ENCODE data around the gene PSIP1.
"Not testable (repeated sequence)": the region's sequence is repeated elsewhere in the genome, so short reads cannot be mapped to it uniquely, and the experiment has no call there.

PSIP1 gene

GRCh38 chr9:15501179-15501578 lies 9.6 kb downstream of the PSIP1 start:
- no peak for DNase-seq

- no peak for DNase-seq
Measured at GRCh38 chr9:15499139-15499538, 11.6 kb downstream of the PSIP1 start.

GRCh38 chr9:15498246-15498995 lies 12.3 kb downstream of the PSIP1 start:
- no peak for DNase-seq

- DNase-seq, result no peak
Measured at GRCh38 chr9:15492485-15493150, 18.2 kb downstream of the PSIP1 start.

GRCh38 chr9:15491950-15492349 lies 18.8 kb downstream of the PSIP1 start:
- no peak for DNase-seq

GRCh38 chr9:15485836-15486666 lies 24.7 kb downstream of the PSIP1 start:
- no peak for DNase-seq

GRCh38 chr9:15484802-15485201 lies 26.0 kb downstream of the PSIP1 start:
- no peak for DNase-seq

GRCh38 chr9:15482146-15482545 lies 28.6 kb downstream of the PSIP1 start:
- DNase-seq, result no peak

GRCh38 chr9:15480028-15480427 lies 30.7 kb downstream of the PSIP1 start:
- no peak for DNase-seq

GRCh38 chr9:15475923-15476536 lies 34.7 kb downstream of the PSIP1 start:
- no peak for DNase-seq

GRCh38 chr9:15469862-15470261 lies 40.9 kb downstream of the PSIP1 start:
- DNase-seq, result no peak

- no peak for DNase-seq
Measured at GRCh38 chr9:15469406-15469805, 41.4 kb downstream of the PSIP1 start.

- peak; percentile 26 for DNase-seq
Measured at GRCh38 chr9:15468145-15468544, 42.6 kb downstream of the PSIP1 start.

- no peak for DNase-seq
Measured at GRCh38 chr9:15461601-15462000, 49.2 kb downstream of the PSIP1 start.

- no peak for DNase-seq
Measured at GRCh38 chr9:15461056-15461455, 49.7 kb downstream of the PSIP1 start.

GRCh38 chr9:15453956-15454355 lies 56.8 kb downstream of the PSIP1 start:
- no peak for DNase-seq

- DNase-seq, result no peak
Measured at GRCh38 chr9:15444141-15444540, 66.6 kb downstream of the PSIP1 start.

- DNase-seq, result not testable (repeated sequence)
Measured at GRCh38 chr9:15442264-15442663, 68.5 kb downstream of the PSIP1 start.

GRCh38 chr9:15441841-15442240 lies 68.9 kb downstream of the PSIP1 start:
- DNase-seq, result not testable (repeated sequence)

GRCh38 chr9:15438891-15439290 lies 71.9 kb downstream of the PSIP1 start:
- no peak for DNase-seq

GRCh38 chr9:15433661-15434060 lies 77.1 kb downstream of the PSIP1 start:
- no peak for DNase-seq

- DNase-seq, result no peak
Measured at GRCh38 chr9:15433191-15433590, 77.6 kb downstream of the PSIP1 start.
